ENCODE data around the gene B3GNT5.

GRCh38 chr3:183233966-183234365, 19.1 kb upstream of the B3GNT5 start:
- TF ChIP-seq, protein P1, sequence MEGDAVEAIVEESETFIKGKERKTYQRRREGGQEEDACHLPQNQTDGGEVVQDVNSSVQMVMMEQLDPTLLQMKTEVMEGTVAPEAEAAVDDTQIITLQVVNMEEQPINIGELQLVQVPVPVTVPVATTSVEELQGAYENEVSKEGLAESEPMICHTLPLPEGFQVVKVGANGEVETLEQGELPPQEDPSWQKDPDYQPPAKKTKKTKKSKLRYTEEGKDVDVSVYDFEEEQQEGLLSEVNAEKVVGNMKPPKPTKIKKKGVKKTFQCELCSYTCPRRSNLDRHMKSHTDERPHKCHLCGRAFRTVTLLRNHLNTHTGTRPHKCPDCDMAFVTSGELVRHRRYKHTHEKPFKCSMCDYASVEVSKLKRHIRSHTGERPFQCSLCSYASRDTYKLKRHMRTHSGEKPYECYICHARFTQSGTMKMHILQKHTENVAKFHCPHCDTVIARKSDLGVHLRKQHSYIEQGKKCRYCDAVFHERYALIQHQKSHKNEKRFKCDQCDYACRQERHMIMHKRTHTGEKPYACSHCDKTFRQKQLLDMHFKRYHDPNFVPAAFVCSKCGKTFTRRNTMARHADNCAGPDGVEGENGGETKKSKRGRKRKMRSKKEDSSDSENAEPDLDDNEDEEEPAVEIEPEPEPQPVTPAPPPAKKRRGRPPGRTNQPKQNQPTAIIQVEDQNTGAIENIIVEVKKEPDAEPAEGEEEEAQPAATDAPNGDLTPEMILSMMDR (IDR thresholded peaks at IDR 0.05): no peak
- no peak for TF ChIP-seq POLR2A (IDR thresholded peaks at IDR 0.05)

Data from uterus (tissue), 2 donors.